Measurements from ENCODE around the gene CDH8. TPM values are rescaled to one million over a fixed set of nuclear protein-coding genes. Genes with fewer than 3 reads are reported as not detected.

The CDH8 gene
- total RNA-seq, 1 donor from 2014 or later = not detected

GRCh38 chr16:62019851-62020250, 16.4 kb downstream of the CDH8 start:
- Mint-ChIP-seq H3K27me3 (ENCODE audit: insufficient read depth) (no peaks in the 10 kb centered on the region), H3K9me3 (peaks cover 12% of the 10 kb centered on the region), H3K27ac (no peak overlapping the region), H3K4me3 (no peak overlapping the region), H3K4me1 (ENCODE audit: low read depth) (no peaks in the 10 kb centered on the region), H3K36me3 (ENCODE audit: low read depth) (no peaks in the 10 kb centered on the region)
- DNase-seq (ENCODE audit: low spot score) = no peak
- intact Hi-C loops (cut with micrococcal nuclease) = no loop called here

- DNase-seq (ENCODE audit: low spot score) = no peak
- H3K27me3 Mint-ChIP-seq (ENCODE audit: insufficient read depth) = no peaks in the 10 kb centered on the region
- intact Hi-C loops (cut with micrococcal nuclease) = no loop called here
- H3K27ac Mint-ChIP-seq = no peak overlapping the region
- H3K4me1 Mint-ChIP-seq (ENCODE audit: low read depth) = no peaks in the 10 kb centered on the region
- H3K4me3 Mint-ChIP-seq = no peak overlapping the region
- H3K9me3 Mint-ChIP-seq = peaks cover 17% of the 10 kb centered on the region
- H3K36me3 Mint-ChIP-seq (ENCODE audit: low read depth) = no peaks in the 10 kb centered on the region
These were observed 17.8 kb downstream of the CDH8 start for GRCh38 chr16:62018301-62019060.

- no peaks in the 10 kb centered on the region for H3K4me1 Mint-ChIP-seq (ENCODE audit: low read depth)
- H3K9me3 Mint-ChIP-seq = peaks cover 14% of the 10 kb centered on the region
- H3K27me3 Mint-ChIP-seq (ENCODE audit: insufficient read depth) = no peaks in the 10 kb centered on the region
- DNase-seq (ENCODE audit: low spot score) = no peak
- H3K27ac Mint-ChIP-seq = no peak overlapping the region
- H3K4me3 Mint-ChIP-seq = no peak overlapping the region
- intact Hi-C loops (cut with micrococcal nuclease) = no loop called here
- H3K36me3 Mint-ChIP-seq (ENCODE audit: low read depth) = no peaks in the 10 kb centered on the region
These were observed 21.8 kb downstream of the CDH8 start for GRCh38 chr16:62014319-62014923.

DNA sequence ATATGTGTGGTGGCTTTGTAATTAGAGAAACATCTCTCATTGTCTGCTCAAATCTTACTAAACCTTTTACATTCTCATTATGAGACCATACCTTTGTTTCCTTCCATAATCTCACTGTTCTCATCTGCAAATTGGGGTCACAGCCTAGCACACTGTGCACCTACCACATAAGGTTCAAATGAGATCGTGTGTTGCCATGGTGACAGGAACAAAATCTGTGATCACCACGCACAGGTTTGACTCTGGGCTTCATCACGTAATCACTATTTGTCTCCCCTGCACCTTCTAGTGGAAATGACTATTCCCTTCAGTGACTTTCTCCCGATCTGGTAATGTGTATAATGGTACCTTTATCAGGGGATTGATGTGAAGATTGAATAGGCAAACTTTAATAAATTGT, 26.1 kb downstream of the CDH8 start:
- Mint-ChIP-seq H3K27me3 (ENCODE audit: insufficient read depth) (no peaks in the 10 kb centered on the region), H3K36me3 (ENCODE audit: low read depth) (no peaks in the 10 kb centered on the region), H3K27ac (no peak overlapping the region), H3K4me1 (ENCODE audit: low read depth) (no peaks in the 10 kb centered on the region), H3K4me3 (no peak overlapping the region), H3K9me3 (peaks cover 15% of the 10 kb centered on the region)
- no peak for DNase-seq (ENCODE audit: low spot score)
- intact Hi-C loops (cut with micrococcal nuclease) = no loop called here

DNA sequence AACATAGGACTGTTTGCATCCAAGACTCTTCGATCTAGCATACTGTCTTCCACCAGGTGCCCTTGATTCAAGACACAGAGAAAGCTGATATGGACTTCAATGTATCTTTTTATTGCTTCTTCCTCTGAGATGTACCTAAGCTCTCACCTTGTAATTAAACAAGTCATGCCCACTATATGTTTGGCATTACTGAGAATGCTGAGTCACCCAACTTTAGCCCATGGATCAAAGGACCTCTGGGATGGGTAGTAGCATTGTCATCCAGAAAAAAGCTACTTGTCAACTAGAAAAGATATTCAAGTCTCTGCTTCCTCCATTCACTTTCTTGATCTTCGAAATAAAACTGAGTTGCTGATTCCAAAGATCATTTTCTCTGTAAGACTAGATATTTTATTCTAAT, 37.8 kb downstream of the CDH8 start:
- H3K27ac Mint-ChIP-seq = no peak overlapping the region
- no peak overlapping the region for H3K4me3 Mint-ChIP-seq
- H3K36me3 Mint-ChIP-seq (ENCODE audit: low read depth) = no peaks in the 10 kb centered on the region
- H3K27me3 Mint-ChIP-seq (ENCODE audit: insufficient read depth) = no peaks in the 10 kb centered on the region
- intact Hi-C loops (cut with micrococcal nuclease) = no loop called here
- DNase-seq (ENCODE audit: low spot score) = no peak
- H3K4me1 Mint-ChIP-seq (ENCODE audit: low read depth) = no peaks in the 10 kb centered on the region
- peaks cover 15% of the 10 kb centered on the region for H3K9me3 Mint-ChIP-seq

DNA sequence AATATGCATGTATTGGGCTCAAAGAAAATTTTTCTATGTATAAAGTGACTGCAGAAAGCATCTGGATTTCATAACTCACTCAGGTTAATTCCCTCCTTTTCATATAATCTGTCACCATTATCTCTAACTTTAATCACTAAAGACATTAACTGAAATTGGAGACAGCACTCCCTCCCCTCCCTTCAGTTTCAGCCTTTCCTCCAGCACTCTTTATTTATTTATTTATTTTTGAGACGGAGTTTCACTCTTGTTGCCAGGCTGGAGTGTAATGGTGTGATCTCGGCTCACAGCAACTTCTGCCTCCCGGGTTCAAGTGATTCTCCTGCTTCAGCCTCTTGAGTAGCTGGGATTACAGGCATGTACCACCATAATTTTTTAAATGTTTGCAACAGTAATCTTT, 43.1 kb downstream of the CDH8 start:
- intact Hi-C loops (cut with micrococcal nuclease) = no loop called here
- Mint-ChIP-seq H3K27me3 (ENCODE audit: insufficient read depth) (no peaks in the 10 kb centered on the region), H3K4me3 (no peak overlapping the region), H3K27ac (no peak overlapping the region), H3K4me1 (ENCODE audit: low read depth) (no peaks in the 10 kb centered on the region), H3K9me3 (peaks cover 19% of the 10 kb centered on the region), H3K36me3 (ENCODE audit: low read depth) (no peaks in the 10 kb centered on the region)
- DNase-seq (ENCODE audit: low spot score) = no peak

- Mint-ChIP-seq H3K27me3 (ENCODE audit: insufficient read depth) (no peaks in the 10 kb centered on the region), H3K4me1 (ENCODE audit: low read depth) (no peaks in the 10 kb centered on the region)
- intact Hi-C loops (cut with micrococcal nuclease) = no loop called here
These were observed 48.7 kb downstream of the CDH8 start for GRCh38 chr16:61987474-61988012.

GRCh38 chr16:61969077-61969382, 67.2 kb downstream of the CDH8 start:
- no peaks in the 10 kb centered on the region for H3K36me3 Mint-ChIP-seq (ENCODE audit: low read depth)
- peaks cover 25% of the 10 kb centered on the region for H3K9me3 Mint-ChIP-seq
- H3K4me3 Mint-ChIP-seq = no peak overlapping the region
- H3K27ac Mint-ChIP-seq = no peak overlapping the region
- H3K27me3 Mint-ChIP-seq (ENCODE audit: insufficient read depth) = no peaks in the 10 kb centered on the region
- no peaks in the 10 kb centered on the region for H3K4me1 Mint-ChIP-seq (ENCODE audit: low read depth)
- intact Hi-C loops (cut with micrococcal nuclease) = no loop called here
- no peak for DNase-seq (ENCODE audit: low spot score)

More at GRCh38 chr16:61987474-61988012, 48.7 kb downstream of the CDH8 start:
- Mint-ChIP-seq H3K9me3 (peaks cover 14% of the 10 kb centered on the region), H3K36me3 (ENCODE audit: low read depth) (no peaks in the 10 kb centered on the region), H3K27ac (no peak overlapping the region), H3K4me3 (no peak overlapping the region)
- no peak for DNase-seq (ENCODE audit: low spot score)

DNA sequence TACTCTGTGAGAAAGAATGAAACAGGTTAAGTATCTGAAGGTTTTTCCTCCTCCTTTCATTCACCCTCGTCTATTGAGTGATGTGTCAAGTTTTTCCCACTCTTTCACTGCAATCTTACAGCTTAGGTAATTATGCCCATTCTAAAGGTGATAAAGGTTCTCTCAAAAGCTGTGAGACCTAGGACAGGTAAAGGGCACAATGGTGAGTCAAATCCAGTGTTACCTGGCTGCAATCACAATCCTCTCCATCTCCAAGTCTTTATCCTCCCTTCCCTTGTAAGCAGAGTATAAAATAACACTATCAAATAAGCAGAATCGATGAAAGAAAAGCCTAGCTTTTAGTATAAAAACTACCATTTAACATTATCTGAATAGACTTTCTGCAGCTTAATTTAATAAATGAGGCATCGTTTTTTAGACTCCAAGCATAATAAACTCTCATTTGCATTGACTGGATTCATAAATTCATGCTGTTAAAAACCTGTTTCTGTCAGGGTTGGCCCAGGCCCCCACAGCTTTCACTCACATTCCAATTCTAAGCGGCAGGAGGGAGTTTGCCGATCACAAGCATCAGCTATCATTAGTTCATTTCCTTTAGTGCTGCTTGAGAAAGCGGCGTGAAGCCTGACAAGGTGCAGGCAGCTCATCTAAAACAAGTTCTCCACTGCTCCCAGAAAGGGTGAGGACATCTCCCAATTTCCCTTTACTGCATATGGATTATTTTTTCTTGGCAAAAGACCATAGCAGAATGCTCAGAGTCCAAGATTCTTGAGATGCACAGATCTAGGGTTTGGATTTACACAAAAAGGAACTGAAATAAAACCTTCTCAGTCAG, 67.8 kb downstream of the CDH8 start:
- intact Hi-C loops (cut with micrococcal nuclease) = no loop called here

GRCh38 chr16:61957075-61957855, 79.0 kb downstream of the CDH8 start:
- DNase-seq (ENCODE audit: low spot score) = no peak
- no peaks in the 10 kb centered on the region for H3K4me1 Mint-ChIP-seq (ENCODE audit: low read depth)

More for the DNA sequence above, 67.8 kb downstream of the CDH8 start:
- Mint-ChIP-seq H3K27me3 (ENCODE audit: insufficient read depth) (no peaks in the 10 kb centered on the region), H3K4me1 (ENCODE audit: low read depth) (no peaks in the 10 kb centered on the region), H3K27ac (no peak overlapping the region), H3K4me3 (no peak overlapping the region), H3K36me3 (ENCODE audit: low read depth) (no peaks in the 10 kb centered on the region), H3K9me3 (peaks cover 24% of the 10 kb centered on the region)
- DNase-seq (ENCODE audit: low spot score) = no peak

DNA sequence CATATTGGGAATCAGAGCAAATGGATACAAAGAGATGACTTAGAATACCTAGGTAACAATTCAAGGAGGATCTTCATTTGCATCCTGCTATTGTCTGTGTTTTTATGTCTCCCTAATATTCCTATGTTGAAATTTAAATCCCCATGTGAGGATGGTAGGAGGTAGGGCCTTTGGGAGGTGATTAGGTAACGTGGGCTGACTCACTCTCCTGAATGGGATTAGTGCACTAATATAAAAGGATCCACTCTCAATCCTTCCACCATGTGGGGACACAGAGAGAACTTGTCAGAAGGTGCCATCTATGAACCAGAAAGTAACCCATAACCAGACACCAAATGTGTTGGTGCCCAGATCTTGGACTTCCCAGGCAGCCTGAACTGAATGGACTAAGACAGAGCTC, 83.4 kb downstream of the CDH8 start:
- H3K9me3 Mint-ChIP-seq = peaks cover 7% of the 10 kb centered on the region
- H3K27ac Mint-ChIP-seq = no peak overlapping the region
- no peak overlapping the region for H3K4me3 Mint-ChIP-seq
- H3K36me3 Mint-ChIP-seq (ENCODE audit: low read depth) = no peaks in the 10 kb centered on the region
- H3K27me3 Mint-ChIP-seq (ENCODE audit: insufficient read depth) = no peaks in the 10 kb centered on the region
- no peaks in the 10 kb centered on the region for H3K4me1 Mint-ChIP-seq (ENCODE audit: low read depth)
- DNase-seq (ENCODE audit: low spot score) = no peak
- intact Hi-C loops (cut with micrococcal nuclease) = no loop called here

More at GRCh38 chr16:61957075-61957855, 79.0 kb downstream of the CDH8 start:
- H3K9me3 Mint-ChIP-seq = peaks cover 14% of the 10 kb centered on the region
- no peaks in the 10 kb centered on the region for H3K27me3 Mint-ChIP-seq (ENCODE audit: insufficient read depth)
- H3K36me3 Mint-ChIP-seq (ENCODE audit: low read depth) = no peaks in the 10 kb centered on the region
- no peak overlapping the region for H3K27ac Mint-ChIP-seq
- intact Hi-C loops (cut with micrococcal nuclease) = no loop called here
- no peak overlapping the region for H3K4me3 Mint-ChIP-seq

DNA sequence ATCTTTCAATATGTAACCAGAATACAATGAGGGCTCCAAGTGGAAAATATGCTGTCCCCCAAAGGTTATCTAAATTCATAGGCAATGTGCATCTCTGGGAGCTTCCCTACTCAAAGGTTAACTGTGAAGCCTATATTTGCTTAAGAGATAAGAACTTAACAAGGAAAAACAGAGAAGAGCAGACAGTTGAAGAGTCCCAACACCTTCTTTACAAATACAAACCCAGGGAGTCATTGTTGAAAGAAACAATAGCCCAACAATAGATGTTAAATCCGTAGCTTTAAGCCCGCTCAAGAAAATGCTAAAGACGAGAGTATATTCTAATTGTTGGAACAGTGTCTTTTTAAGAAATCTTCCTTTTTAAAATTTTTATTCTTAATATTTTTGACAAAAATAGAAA, 87.8 kb downstream of the CDH8 start:
- H3K27ac Mint-ChIP-seq = no peak overlapping the region
- no peaks in the 10 kb centered on the region for H3K27me3 Mint-ChIP-seq (ENCODE audit: insufficient read depth)
- peaks cover 18% of the 10 kb centered on the region for H3K9me3 Mint-ChIP-seq
- no peaks in the 10 kb centered on the region for H3K36me3 Mint-ChIP-seq (ENCODE audit: low read depth)
- H3K4me1 Mint-ChIP-seq (ENCODE audit: low read depth) = no peaks in the 10 kb centered on the region
- no peak for DNase-seq (ENCODE audit: low spot score)
- intact Hi-C loops (cut with micrococcal nuclease) = no loop called here
- H3K4me3 Mint-ChIP-seq = no peak overlapping the region

All from activated T-helper 1 cell treated with anti-CD3 and anti-CD28 coated beads, Interleukin-12 subunit alpha, Interleukin-12 subunit beta, Interleukin-2, Interleukin-4 antibody, amounts not matched to agents 30 ng/mL and 10 ng/mL and 1 ng/mL, durations not matched to agents 14 hours and 24 hours and 36 hours (primary cell).